NCI-H748 (cell line): ENCODE results near the gene SSTR3.
A peak's percentile ranks its signal among the peaks of the same experiment; 100 is the strongest.

ENCODE experiments used
- DNase-seq: peaks from one replicate; lab custom pipeline; 2025; ENCODE audit not compliant: unreplicated experiment; lab: John Stamatoyannopoulos, UW

Gene SSTR3

DNA sequence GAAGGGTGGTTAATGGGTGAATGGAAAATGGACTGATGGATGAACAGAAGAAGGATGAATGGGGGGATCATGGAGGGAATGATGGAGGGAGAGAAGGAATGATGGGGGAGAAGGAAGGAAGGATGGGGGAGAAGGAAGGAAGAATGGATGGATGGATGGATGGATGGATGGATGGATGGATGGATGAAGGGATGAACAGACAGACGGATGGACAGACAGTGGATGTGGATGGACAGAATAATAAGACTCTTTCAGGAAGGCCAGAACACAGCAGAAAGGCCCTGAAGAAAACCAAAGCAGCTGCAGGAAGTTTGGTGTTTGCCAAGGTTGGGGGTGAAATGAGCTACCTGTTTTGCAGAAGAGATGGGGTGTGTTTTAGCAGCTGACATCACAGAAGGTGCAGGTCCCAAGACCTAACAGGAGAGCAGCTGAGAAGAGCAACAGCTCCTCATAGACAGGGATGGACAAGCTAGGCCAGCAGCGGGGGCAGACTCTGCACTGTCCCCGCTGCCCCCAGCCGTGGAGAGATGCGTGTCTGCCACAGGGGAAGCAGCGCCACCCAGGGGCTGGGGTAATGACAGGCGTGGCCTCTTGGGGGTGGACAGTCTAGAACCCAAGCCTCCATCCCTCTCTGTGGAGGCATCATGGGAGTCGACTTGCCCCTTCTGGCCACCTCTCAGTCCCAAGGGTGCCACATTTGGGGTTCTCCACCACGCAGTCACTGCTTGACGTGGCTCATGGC is 42.2 kb downstream of the SSTR3 start:
- DNase-seq: no peak

DNA sequence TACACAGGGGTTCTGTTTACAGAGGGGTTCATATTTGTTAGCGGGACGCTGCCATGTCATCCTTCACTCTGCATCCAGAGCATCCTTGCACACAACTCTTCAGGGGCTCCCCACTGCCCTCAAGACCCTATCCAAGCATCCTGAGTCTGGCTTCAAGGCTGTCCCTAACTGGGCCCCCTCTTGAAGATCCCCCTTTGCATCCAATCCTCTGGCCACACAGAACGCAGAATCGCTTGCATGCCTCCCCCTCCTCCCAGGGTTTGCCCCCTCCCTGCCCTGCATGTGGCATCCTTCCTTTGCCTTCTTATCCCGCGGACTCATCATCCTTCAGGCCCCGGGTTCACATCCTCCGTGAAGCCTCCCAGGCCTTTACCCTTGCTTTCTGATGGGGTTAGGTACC is 42.9 kb downstream of the SSTR3 start:
- DNase-seq: no peak

DNA sequence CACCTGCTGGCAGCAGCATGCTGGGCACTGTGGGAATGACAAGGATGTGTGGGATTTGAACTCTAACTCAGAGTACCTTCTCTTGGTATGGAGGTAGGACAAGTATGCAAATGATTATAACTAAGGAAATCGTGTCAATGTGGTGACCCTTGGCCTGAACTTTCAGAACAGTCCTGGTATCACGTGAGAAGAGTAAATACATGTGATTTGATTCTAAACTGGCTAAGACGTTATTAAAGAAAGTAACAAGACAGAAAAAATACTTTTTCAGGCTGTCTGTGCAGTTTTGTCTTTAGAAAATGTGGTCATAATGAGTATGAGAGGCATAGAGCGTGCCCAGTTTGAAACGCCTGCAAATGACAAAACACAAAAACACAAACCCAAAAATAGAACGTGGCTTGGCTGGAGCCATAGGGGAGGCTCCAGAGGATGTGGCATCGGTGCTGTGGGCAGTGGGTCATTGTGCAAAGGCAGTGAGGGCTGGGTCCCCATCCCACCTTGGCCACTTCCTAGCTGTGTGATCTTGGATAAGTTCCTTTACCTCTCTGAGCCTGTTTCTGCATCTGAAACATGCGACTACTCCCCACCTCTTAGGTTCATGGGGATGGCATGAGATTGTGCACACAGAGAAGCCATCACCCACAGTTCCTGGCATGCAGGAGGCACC is 44.2 kb downstream of the SSTR3 start:
- DNase-seq: no peak

DNA sequence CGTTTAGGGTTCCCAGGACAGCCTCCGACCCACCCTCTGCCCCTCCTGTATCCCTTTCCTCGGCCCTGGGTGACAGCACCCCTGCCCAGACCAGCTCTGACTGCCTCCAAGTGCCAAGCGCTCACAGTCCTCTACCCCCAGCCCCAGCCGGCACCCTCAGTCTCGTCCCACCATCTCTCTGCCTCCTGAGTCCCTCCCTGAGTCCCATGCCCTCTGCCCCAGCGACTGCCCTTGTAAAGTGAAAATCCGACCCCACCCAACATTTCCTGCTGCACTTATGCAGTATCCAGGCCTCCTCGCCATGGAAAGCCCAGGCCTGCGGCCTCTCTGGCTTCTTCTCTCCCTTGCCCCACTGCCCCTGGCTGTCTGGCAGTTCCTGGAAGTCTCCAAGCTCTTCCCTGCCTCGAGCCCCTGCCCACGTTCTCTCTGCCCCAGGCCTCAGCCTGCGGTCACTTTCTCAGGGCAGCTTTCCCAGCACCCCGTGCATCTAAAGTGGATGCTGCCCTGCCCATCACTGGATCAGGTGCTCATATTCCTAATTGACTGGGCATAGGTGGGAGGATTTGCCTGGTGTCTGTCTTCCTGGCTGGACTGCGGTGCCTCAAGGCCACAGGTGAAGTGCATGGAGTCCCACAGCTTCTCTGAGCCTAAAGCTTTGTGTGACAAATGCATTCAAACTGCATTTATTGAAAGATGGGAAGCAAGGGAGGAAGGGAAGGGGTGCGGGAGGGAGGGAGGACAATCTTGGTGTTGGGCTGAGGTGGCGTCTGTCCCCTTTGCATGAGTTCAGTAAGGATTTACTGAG is 44.9 kb downstream of the SSTR3 start:
- DNase-seq: no peak

DNA sequence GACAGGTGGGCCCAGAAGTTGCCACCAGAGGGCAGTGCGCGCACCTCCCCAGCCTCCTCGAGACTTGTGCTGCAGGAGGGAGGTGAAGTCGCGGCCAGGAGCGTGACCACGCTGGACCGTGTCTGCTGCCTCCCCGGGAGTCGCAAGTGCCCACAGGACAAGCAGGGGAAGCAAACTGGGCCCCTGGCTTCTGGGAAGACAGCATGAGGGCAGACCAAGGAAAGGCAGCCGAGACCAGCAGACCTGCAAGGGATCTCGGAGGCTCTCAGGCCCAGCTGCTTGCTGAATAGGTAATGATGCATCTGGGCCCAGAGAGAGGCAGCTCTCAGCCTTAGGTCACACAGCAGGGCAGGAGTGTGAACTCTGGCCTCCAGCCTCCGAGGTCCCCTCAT is 45.6 kb downstream of the SSTR3 start:
- peak; percentile 44 for DNase-seq

DNA sequence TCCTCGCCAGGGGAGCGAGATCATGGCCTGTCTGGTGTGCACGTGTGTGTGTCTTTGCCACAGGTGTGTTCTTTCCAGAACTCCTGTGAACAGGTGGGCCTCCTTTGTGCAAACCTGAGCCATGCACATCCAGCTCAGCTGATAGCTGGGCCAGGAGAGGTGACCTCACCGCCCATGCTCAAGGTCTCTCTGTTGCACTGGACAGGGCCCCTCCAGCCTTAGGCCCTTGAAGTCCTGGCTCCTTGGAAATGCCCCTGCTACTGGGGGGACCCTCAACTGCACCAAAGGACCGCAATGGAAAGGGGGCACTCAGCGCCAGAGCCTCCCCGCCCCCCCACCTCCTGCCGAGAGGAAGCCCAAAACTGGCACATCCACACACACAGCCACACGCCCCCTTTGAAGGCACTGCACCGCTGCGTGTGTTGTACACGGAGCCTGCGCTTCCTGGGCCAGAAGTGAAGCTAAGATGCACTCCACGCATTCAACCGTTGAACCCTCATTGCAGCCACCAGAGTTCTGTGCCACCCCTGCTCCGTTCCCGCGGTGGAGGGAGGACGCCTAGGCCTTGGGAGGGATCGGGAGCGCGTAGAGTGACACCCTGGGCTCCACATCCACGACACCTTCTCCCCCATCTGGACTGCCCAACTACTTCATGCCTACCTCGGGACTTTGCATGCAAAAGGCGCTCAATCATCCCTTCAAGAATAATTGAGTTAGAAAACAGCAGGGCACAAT is 46.2 kb downstream of the SSTR3 start:
- no peak for DNase-seq

DNA sequence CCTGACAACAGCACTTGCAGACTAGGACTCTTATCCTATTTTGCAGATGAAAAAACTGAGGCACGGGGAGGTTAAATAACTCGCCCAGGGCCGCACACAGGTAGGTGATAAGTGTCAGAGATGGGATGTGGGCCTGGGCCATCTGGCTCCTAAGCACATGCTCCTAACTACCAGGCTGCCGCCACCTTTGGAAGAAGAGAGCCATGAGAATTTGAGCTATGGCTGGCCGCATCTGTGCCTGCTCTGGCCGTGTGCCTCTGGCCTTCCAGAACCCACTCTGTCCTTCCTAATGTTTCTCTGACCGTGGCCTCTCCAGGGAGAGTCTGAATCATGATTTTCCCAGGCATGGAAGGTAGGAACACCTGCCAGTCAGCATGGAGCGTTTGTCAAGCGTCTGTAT is 47.2 kb downstream of the SSTR3 start:
- DNase-seq: no peak

DNA sequence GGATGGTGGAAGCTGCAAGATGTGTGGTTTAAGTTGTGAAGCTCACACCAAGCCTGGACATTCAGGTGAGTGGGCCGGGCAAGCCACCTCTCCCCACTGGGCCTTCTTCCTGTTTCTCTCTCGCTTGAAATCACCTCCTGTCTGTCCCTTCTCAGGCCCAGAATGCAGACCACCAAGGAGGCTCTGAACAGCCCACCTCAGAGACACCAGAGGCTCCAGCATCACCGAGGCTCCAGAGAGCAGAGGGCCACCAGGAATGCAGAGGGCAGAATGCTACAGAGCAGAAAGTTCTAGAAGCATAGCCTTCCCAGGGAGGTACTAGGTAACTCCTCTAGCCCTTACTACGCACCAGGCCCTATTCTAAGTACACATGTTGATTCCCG is 47.8 kb downstream of the SSTR3 start:
- DNase-seq: no peak

DNA sequence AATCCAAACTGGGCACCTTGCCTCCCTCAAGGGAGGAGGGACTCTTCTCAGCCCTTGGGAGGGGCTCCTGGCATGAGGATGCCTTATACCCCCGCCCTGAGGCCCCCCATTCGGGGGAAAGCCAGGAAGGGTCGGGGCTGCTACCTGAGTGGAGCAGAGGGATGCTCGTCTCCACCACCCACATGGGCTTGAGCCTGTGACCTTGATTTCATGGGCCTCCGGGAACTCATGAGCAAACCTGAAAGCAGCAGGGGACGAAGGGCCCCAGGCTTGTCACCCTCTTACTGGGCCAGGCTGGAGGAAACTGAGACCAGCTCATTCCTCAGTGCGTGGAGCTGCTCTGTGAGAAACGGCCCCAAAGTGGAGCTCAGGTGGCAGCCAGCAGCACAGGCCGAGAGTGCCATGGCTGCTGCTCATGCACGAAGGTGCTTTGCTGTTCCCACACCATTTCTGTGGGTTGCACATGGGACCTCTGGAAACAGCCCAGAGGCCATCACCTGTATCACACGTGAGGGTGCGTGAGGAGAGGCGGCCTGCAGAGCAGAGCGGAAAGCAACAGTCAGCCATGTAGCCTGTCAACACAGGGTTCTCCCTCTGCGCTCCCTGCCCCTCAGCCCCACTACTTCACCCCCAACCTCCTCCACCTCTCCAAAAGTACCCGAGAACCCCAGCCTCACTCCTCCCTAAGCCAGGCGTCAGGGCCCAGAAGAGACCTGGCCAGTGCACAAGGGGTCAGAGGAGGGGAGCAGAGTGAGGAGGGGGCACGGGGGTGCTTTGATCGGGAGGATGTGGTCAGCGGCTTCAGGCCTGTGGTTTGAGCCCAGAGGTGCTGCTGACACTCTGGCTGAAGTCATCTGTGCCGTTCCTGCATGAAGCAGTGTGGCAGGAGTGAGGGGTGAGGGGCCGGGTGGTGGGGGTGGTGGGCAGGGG is 48.4 kb downstream of the SSTR3 start:
- no peak for DNase-seq

DNA sequence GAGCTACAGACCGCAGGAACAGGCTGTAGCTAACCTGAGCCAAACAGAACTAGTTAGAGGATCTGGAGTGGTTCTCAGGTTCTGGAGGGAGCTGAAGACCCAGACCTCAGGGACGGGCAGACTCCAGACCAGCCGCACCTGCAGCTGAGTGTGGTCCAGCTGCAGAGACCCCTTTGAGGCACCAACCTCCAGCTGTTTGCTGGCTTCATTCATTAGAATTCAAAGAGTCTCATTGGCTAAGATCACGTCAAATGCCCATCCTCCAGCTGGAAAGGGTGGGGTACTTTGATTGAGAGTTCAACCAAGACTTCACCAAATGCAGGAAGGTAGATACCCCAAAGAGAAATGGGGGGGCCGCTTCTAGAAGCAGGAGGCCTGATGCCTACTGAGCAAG is 49.2 kb downstream of the SSTR3 start:
- no peak for DNase-seq

DNA sequence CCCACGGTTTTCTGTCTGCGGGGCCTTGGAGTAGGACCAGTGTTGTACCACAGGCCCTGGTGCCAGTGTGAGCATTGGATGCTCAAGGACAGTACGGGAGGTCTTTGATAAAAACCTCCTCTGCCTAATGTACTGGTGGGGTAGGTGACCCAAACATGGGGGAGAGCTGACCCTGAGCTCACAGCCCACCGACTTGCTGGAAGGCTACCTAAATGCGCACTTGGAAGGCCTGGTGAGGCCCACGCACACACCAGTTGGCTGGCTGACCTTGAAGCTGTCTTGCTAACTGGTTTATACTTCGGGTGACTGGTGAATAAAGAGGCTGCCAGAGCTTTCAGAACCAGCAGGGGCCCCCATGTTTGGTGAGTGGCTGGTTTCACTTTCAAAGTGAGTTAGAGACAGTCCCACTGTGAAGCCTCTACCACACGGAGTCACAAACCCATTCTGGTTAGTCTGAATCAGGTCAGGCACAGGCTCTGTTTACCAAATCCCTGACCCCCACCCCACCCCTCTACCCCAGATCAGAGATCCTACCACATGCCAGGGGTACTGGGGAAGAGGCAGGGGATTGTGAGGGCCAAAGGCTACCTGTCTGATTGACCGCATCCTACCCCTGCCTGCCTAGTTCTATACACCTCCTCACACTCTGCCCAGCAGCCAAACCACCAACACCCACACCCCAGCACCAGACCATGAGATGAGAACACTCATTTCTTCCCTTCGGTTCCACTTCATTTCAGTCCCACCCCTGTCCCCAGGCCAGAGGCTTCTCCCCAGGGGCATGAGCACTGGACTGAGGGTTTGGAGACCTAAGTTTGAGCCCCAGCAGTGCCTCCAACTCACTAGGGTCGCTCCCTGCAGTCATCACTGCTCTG is 49.8 kb downstream of the SSTR3 start:
- no peak for DNase-seq

DNA sequence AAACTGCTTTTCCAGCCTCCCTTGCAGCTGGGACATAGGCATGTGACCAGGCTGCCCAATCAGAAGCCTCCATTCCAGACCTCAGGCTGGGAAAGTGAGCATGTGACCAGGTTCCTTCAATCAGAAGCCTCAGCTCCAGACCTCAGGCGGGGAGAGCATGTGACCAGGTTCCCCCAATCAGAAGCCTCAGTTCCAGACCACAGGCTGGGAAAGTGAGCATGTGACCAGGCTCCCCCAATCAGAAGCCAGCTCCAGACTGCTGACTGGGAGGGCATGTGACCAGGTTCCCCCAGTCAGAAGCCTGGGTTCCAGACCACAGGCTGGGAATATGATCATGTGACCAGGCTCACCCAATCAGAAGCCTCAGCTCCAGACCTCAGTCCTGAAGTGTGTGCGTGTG is 50.8 kb downstream of the SSTR3 start:
- no peak for DNase-seq

DNA sequence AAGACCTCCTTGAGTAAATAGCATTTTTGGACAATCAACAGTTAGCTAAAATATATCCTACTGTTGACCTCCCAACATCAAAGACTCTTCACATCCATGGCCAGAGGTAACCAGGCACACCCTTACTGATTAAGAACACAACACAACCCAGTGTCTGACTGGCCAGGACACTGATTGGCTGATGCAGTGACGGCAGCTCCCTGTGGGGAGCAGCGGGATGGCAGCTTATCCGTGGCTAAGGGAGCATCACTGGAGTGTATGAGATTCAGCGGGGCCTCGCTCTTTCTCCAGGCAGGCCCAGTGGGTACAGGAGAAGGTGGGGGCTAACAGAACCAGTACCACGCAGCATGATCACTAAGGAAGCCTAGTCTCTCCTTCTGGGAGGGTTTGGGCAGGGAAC is 52.2 kb downstream of the SSTR3 start:
- peak; percentile 3 for DNase-seq

DNA sequence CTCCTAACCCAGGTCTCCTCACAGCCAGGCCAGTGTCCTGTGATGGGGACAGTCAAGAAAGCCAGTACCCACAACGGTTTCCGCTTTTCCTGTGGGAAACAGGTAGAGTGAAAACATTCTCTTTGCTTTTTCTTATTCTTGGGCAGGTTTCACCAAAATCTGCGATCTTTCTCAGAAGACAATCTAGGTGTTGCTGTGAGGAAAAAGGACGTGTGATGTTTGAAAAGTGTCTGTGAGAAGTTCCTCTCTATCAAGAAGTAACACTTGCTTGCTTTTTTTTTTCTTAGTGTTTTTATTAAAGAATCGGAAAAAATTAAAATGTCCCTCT is 53.4 kb downstream of the SSTR3 start:
- DNase-seq: no peak

DNA sequence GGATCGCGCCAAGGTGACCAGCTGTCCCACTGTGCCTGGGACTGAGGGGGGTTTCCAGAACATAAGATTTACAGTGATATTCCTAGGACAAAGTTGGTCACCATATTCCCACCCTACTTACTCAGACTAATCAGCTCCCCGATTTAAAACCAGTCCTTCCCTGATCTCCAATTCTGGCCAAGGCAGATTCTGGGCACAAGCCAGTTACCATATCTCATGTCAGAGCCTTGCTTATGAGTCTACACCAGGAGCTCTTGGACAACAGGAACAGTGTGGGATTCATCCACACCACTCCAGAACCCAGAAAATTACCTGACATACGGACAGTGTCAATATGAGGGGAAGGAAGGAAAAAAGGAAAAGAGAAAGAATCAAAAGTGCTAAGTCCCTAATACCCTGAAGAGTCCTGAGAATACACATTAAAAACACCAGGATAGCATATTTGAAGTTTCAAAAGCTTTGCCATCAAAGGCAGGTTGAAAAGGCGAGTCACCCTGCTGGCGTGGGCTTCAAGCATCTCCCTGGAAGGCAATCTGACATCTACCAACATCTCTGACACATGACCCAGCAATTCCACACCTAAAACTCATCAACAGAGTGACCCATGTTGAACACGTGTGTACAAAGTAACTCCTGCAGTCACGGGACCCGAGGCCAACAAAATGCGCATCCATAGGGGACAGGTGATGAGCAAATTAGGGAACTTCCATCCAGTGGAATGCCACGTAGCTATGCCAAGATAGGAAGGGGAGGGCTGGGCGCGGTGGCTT is 54.6 kb downstream of the SSTR3 start:
- no peak for DNase-seq

DNA sequence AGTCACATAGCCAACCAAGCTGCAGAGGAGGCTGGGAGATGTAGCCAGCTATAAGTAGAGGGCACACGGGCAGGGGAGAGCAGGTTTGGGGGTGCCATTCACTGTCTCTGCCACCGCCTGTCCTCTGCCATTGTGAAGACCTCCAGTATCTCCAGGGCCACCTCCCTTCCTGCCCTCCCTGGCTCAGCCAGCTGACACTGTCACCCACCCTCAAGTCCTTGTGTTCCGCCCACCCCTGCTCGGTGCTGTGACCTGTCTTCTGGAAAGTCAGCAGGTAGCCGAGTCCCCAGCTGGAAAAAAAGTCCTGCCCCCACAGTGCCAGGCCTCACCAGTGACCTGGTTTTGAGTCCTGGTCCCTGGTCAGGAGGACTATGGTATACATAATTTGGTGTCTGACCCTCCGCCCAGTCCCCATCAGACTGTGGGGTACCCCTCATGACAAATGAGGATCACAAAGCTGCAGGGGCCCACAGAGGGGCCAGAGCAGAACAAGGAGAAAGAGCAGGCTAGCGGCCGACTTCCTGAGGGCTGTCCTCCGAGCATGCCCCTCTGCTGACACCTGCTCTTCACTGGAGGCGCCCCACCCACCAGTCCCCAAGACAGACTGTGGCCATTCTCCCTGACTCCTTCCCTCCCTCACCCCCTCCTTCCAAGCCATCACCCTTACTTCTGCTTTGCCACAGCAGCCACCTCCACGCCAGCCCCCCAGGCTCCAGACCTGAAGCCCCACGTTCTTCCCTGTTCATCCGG is 55.4 kb downstream of the SSTR3 start:
- no peak for DNase-seq

DNA sequence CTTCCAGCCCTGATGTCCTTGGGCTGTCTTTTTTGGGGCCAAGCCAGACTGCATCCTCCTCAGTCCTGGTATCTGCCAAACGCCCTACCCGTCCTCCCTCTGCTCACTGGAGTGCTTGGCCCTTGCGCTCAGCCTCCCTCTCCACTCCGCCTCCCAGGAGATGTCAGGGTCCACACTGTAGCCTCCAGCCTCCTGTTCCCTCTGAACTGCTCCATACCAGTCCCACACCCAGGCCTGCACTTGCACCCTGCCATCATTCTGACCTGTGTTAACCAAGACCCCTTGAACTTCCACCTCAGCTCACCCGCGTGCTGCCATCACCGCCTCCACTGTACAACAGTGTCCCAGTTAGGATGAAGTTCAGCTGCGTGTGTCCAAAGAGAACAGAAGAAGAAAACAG is 56.3 kb downstream of the SSTR3 start:
- no peak for DNase-seq
